ENCODE results near the gene PET100. TPM values are rescaled to one million over a fixed set of nuclear protein-coding genes. Genes with fewer than 3 reads are reported as not detected.

PET100 gene
- total and polyA plus RNA-seq, 12 donors, result 99.1 to 1,041 (median 150) TPM

GRCh38 chr19:7612282-7613274, 17.0 kb upstream of the PET100 start:
- H3K4me3 ChIP-seq, result no peak overlapping the region
- no peak for TF ChIP-seq CTCF (IDR thresholded peaks at IDR 0.05)

GRCh38 chr19:7614859-7615741, 14.5 kb upstream of the PET100 start:
- ATAC-seq, result no peak
- no peak for DNase-seq
- Histone ChIP-seq H3K27ac (no peak overlapping the region), H3K27me3 (peaks cover 0 to 6% (median 0%) of the 10 kb centered on the region in 7 donors), H3K36me3 (peaks cover 0 to 28% (median 8%) of the 10 kb centered on the region in 9 donors), H3K9me3 (no peaks in the 10 kb centered on the region), H3K4me1 (peaks cover 0 to 11% (median 2%) of the 10 kb centered on the region in 9 donors), H3K4me3 (no peak overlapping the region)
- intact Hi-C loops (cut with DNase I), result no loop called here
- WGBS, 2 donors, result 79 to 84% methylated on average over 57 to 59 of the region's 59 CpGs
- TF ChIP-seq CTCF (IDR thresholded peaks at IDR 0.05), result no peak

More at GRCh38 chr19:7612282-7613274, 17.0 kb upstream of the PET100 start:
- Histone ChIP-seq H3K27ac (no peak overlapping the region), H3K27me3 (peaks cover 0 to 6% (median 0%) of the 10 kb centered on the region in 7 donors), H3K4me1 (no peaks in the 10 kb centered on the region), H3K36me3 (peaks cover 0 to 4% (median 0%) of the 10 kb centered on the region in 9 donors), H3K9me3 (no peaks in the 10 kb centered on the region)
- WGBS, 2 donors, result 88 to 91% methylated on average over 71 to 81 of the region's 81 CpGs
- intact Hi-C loops (cut with DNase I), result no loop called here
- ATAC-seq (no peak), DNase-seq (no peak)

GRCh38 chr19:7617172-7617571, 12.4 kb upstream of the PET100 start:
- H3K27ac ChIP-seq, result no peak overlapping the region
- H3K4me1 ChIP-seq, result peaks cover 0 to 11% (median 2%) of the 10 kb centered on the region in 9 donors
- H3K36me3 ChIP-seq, result peaks cover 0 to 49% (median 26%) of the 10 kb centered on the region in 9 donors
- no peak overlapping the region for H3K4me3 ChIP-seq
- no peak for ATAC-seq
- WGBS, 2 donors, result 87 to 88% methylated on average over 12 of the region's 12 CpGs
- H3K27me3 ChIP-seq, result no peaks in the 10 kb centered on the region
- intact Hi-C loops (cut with DNase I), result no loop called here
- no peak for DNase-seq
- no peaks in the 10 kb centered on the region for H3K9me3 ChIP-seq
- TF ChIP-seq CTCF (IDR thresholded peaks at IDR 0.05), result no peak

GRCh38 chr19:7617735-7618134, 11.9 kb upstream of the PET100 start:
- ATAC-seq (no peak), DNase-seq (no peak)
- no peak for TF ChIP-seq CTCF (IDR thresholded peaks at IDR 0.05)
- Histone ChIP-seq H3K36me3 (peaks cover 0 to 54% (median 32%) of the 10 kb centered on the region in 9 donors), H3K27me3 (no peaks in the 10 kb centered on the region), H3K9me3 (no peaks in the 10 kb centered on the region), H3K4me1 (peaks cover 0 to 11% (median 2%) of the 10 kb centered on the region in 9 donors), H3K27ac (no peak overlapping the region), H3K4me3 (no peak overlapping the region)
- intact Hi-C loops (cut with DNase I), result no loop called here
- WGBS, 2 donors, result 93 to 94% methylated on average over 28 of the region's 28 CpGs

Data from heart right ventricle (tissue), 16 donors.